Measurements from ENCODE around the gene SLCO1A2. TPM values are rescaled to one million over a fixed set of nuclear protein-coding genes. Genes with fewer than 3 reads are reported as not detected.
A peak's percentile ranks its signal among the peaks of the same experiment; 100 is the strongest.

Gene SLCO1A2
- polyA plus RNA-seq, 3 donors: not detected

DNA sequence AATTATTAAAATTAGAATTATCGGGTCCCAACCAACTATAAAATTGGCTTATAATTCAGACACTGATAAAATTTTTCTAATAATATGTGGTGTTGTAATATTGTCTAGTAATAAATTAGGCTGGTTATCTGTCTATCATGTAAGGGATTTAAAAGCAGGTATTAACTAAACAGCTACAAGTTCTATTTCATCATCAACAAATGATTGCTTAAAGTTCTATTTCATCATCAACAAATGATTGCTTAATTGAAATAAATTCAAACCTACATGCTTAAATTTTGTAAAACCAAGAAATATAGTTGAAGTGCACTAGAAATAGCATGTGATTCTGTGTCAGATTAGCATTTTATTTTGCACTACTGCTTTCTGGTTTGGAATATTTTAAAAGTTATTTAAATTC is 34.1 kb downstream of the SLCO1A2 start:
- WGBS (ENCODE audit: insufficient coverage): no CpG with 5 or more reads among the region's 1 CpG
- intact Hi-C loops (cut with micrococcal nuclease): no loop called here
- no peaks in the 10 kb centered on the region for H3K9me3 ChIP-seq (replicated peaks in 1 of 2; ENCODE audit: control insufficient read depth in 1 of 2, insufficient read depth in 1 of 2, low read length in 2 of 2)

DNA sequence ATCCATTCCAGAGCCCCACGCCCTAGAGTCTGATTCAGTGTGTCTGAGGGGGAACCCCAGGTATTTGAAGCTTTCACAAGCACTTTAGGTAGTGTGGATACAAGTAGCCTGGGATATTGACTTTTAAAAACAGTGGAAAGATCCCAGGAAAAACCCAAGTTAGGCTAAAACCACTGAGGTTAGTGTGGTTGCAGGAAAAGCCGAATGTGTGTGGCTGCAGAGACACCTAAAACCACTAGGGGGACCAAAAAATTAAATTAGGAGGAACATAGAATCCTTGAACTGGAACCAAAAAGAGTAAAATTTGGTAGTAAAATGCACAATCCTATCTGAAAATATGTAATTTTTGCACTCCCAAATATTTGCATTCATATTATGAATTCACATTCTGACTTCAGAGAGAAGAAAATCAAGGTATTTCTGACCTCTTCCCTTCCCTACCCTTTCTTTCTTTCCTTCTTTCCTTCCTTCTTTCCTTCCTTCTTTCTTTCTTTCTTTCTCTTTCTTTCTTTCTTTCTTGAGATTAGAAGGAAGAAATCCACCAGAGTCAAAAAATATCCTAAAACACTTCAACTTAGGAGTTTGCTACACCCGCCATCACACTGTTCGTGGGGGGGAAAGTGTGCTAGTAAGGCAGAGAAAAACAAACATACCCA is 37.8 kb downstream of the SLCO1A2 start:
- Mint-ChIP-seq H3K27me3 (ENCODE audit: low read depth in 3 of 3) (peaks cover 0 to 3% (median 0%) of the 10 kb centered on the region in 3 donors), H3K36me3 (no peaks in the 10 kb centered on the region), H3K4me3 (no peak overlapping the region), H3K9me3 (peaks cover 0 to 3% (median 0%) of the 10 kb centered on the region in 7 donors), H3K27ac (no peak overlapping the region), H3K4me1 (peaks cover 13% of the 10 kb centered on the region)
- WGBS (ENCODE audit: insufficient coverage): 90% methylated on average over 1 of the region's 4 CpGs
- Histone ChIP-seq H3K9me3 (replicated peaks in 1 of 2; ENCODE audit: control insufficient read depth in 1 of 2, insufficient read depth in 1 of 2, low read length in 2 of 2) (no peaks in the 10 kb centered on the region), H3K4me3 (replicated peaks in 1 of 3; ENCODE audit: low read depth in 2 of 3, low read length in 3 of 3) (no peak overlapping the region), H3K4me2 (replicated peaks; ENCODE audit: extremely low read depth, low read length, poor library complexity, severe bottlenecking) (no peak overlapping the region), H3K9ac (ENCODE audit: insufficient read depth, low read length, poor library complexity, severe bottlenecking) (no peak overlapping the region), H3K36me3 (replicated peaks in 1 of 2; ENCODE audit: control insufficient read depth in 1 of 2, insufficient read depth in 2 of 2, low read length in 2 of 2) (no peaks in the 10 kb centered on the region), H2AFZ (ENCODE audit: insufficient read depth, low read depth, low read length, poor library complexity, severe bottlenecking) (no peak overlapping the region), H3K4me1 (ENCODE audit: control insufficient read depth in 1 of 2, insufficient read depth in 2 of 2, low read length in 2 of 2) (peaks cover 3 to 8% of the 10 kb centered on the region in 2 donors), H4K20me1 (ENCODE audit: insufficient read depth, low read length) (no peaks in the 10 kb centered on the region), H3K79me2 (ENCODE audit: insufficient read depth, low read length) (no peaks in the 10 kb centered on the region), H3K27me3 (ENCODE audit: control insufficient read depth in 2 of 2, insufficient read depth in 2 of 2, low read length in 2 of 2) (no peaks in the 10 kb centered on the region), H3K27ac (ENCODE audit: low read depth in 1 of 2, low read length in 2 of 2) (no peak overlapping the region)
- intact Hi-C loops (cut with micrococcal nuclease): no loop called here
- DNase-seq: no peak
- TF ChIP-seq, protein P1, sequence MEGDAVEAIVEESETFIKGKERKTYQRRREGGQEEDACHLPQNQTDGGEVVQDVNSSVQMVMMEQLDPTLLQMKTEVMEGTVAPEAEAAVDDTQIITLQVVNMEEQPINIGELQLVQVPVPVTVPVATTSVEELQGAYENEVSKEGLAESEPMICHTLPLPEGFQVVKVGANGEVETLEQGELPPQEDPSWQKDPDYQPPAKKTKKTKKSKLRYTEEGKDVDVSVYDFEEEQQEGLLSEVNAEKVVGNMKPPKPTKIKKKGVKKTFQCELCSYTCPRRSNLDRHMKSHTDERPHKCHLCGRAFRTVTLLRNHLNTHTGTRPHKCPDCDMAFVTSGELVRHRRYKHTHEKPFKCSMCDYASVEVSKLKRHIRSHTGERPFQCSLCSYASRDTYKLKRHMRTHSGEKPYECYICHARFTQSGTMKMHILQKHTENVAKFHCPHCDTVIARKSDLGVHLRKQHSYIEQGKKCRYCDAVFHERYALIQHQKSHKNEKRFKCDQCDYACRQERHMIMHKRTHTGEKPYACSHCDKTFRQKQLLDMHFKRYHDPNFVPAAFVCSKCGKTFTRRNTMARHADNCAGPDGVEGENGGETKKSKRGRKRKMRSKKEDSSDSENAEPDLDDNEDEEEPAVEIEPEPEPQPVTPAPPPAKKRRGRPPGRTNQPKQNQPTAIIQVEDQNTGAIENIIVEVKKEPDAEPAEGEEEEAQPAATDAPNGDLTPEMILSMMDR (IDR thresholded peaks at IDR 0.05): peak; percentile 78

More for the DNA sequence above, 34.1 kb downstream of the SLCO1A2 start:
- Mint-ChIP-seq H3K9me3 (no peaks in the 10 kb centered on the region), H3K36me3 (no peaks in the 10 kb centered on the region), H3K4me1 (peaks cover 13% of the 10 kb centered on the region), H3K27me3 (ENCODE audit: low read depth in 3 of 3) (peaks cover 0 to 3% (median 1%) of the 10 kb centered on the region in 3 donors), H3K4me3 (no peak overlapping the region), H3K27ac (no peak overlapping the region)
- Histone ChIP-seq H4K20me1 (ENCODE audit: insufficient read depth, low read length) (no peaks in the 10 kb centered on the region), H3K79me2 (ENCODE audit: insufficient read depth, low read length) (no peaks in the 10 kb centered on the region), H3K36me3 (replicated peaks in 1 of 2; ENCODE audit: control insufficient read depth in 1 of 2, insufficient read depth in 2 of 2, low read length in 2 of 2) (no peaks in the 10 kb centered on the region), H3K9ac (ENCODE audit: insufficient read depth, low read length, poor library complexity, severe bottlenecking) (no peak overlapping the region), H3K4me2 (replicated peaks; ENCODE audit: extremely low read depth, low read length, poor library complexity, severe bottlenecking) (no peak overlapping the region), H3K27me3 (ENCODE audit: control insufficient read depth in 2 of 2, insufficient read depth in 2 of 2, low read length in 2 of 2) (no peaks in the 10 kb centered on the region), H3K4me1 (ENCODE audit: control insufficient read depth in 1 of 2, insufficient read depth in 2 of 2, low read length in 2 of 2) (peaks cover 3 to 8% of the 10 kb centered on the region in 2 donors), H3K4me3 (replicated peaks in 1 of 3; ENCODE audit: low read depth in 2 of 3, low read length in 3 of 3) (no peak overlapping the region), H3K27ac (ENCODE audit: low read depth in 1 of 2, low read length in 2 of 2) (no peak overlapping the region), H2AFZ (ENCODE audit: insufficient read depth, low read depth, low read length, poor library complexity, severe bottlenecking) (no peak overlapping the region)
- peak in 1 of 3 donors; percentile 4 for DNase-seq
- TF ChIP-seq, protein P1 (IDR thresholded peaks at IDR 0.05): no peak
